HepG2 (cell line): ENCODE data around the gene MINDY1. TPM values are rescaled to one million over a fixed set of nuclear protein-coding genes. Genes with fewer than 3 reads are reported as not detected.

ENCODE experiments used
- ARNT2 ChIP-seq: sonication (generic); formaldehyde crosslinking; IDR thresholded peaks from 2 replicates; pipeline ENCODE4 v1.8.0; 2022; ENCODE audit warnings: mild to moderate bottlenecking, low read depth, missing genetic modification reagents, moderate library complexity
- CENPBD1 ChIP-seq: sonication (generic); formaldehyde crosslinking; IDR thresholded peaks from 2 replicates; pipeline ENCODE4 v1.8.0; 2022; ENCODE audit warnings: missing genetic modification reagents, low read depth, mild to moderate bottlenecking, borderline replicate concordance
- CREB1 ChIP-seq, 2 experiments: fragments of 450-650 bp in 1 of 2; IDR thresholded peaks; 2 replicates each; pipeline ENCODE4 v1.6.1; 2016 to 2017; ENCODE audit warnings: control low read depth in 1 of 2, mild to moderate bottlenecking in 1 of 2, missing compliant biosample characterization in 1 of 2, missing genetic modification characterization in 1 of 2
- ELF1 ChIP-seq: sonication (generic); formaldehyde crosslinking; IDR thresholded peaks from 2 replicates; pipeline ENCODE4 v1.4.0; 2020; ENCODE audit warnings: missing genetic modification reagents
- FOXM1 ChIP-seq: sonication (generic); formaldehyde crosslinking; IDR thresholded peaks from 2 replicates; pipeline ENCODE4 v1.5.0; 2020; ENCODE audit warnings: missing genetic modification reagents
- HHEX ChIP-seq: IDR thresholded peaks from 2 replicates; pipeline ENCODE4 v1.6.1; 2016; ENCODE audit warnings: control low read depth
- MLX ChIP-seq: IDR thresholded peaks from 2 replicates; pipeline ENCODE4 v1.6.1; 2016
- NCOR1 ChIP-seq: fragments of 200-600 bp; sonication (generic); IDR thresholded peaks from 2 replicates; pipeline ENCODE4 v1.7.0; 2017; ENCODE audit warnings: antibody characterized with exemption, low read length, borderline replicate concordance
- RAD21 ChIP-seq: fragments of 450-650 bp; formaldehyde crosslinking; IDR thresholded peaks from 2 replicates; pipeline ENCODE4 v1.5.0; 2020; ENCODE audit warnings: mild to moderate bottlenecking
- TFAP4 ChIP-seq: sonication (generic); IDR thresholded peaks from 2 replicates; pipeline ENCODE4 v1.6.1; 2016; ENCODE audit warnings: low read depth, borderline replicate concordance
- TP53 ChIP-seq: sonication (generic); formaldehyde crosslinking; conservative IDR thresholded peaks from 2 replicates; pipeline ENCODE4 v1.4.0; 2020; ENCODE audit warnings: missing genetic modification reagents
- ZBTB39 ChIP-seq: sonication (generic); formaldehyde crosslinking; IDR thresholded peaks from 2 replicates; pipeline ENCODE4 v1.5.0; 2020; ENCODE audit warnings: missing genetic modification reagents
- ZNF263 ChIP-seq: sonication (generic); formaldehyde crosslinking; IDR thresholded peaks from 2 replicates; pipeline ENCODE4 v1.4.0; 2020; ENCODE audit warnings: missing genetic modification reagents
- ZNF276 ChIP-seq: sonication (generic); formaldehyde crosslinking; IDR thresholded peaks from 2 replicates; pipeline ENCODE4 v1.4.0; 2020; ENCODE audit warnings: mild to moderate bottlenecking, low read depth, missing genetic modification reagents
- ZNF446 ChIP-seq: sonication (generic); formaldehyde crosslinking; IDR thresholded peaks from 2 replicates; pipeline ENCODE4 v1.5.0; 2020; ENCODE audit warnings: mild to moderate bottlenecking, missing genetic modification reagents
- ZNF513 ChIP-seq: sonication (generic); formaldehyde crosslinking; conservative IDR thresholded peaks from 2 replicates; pipeline ENCODE4 v1.5.0; 2020; ENCODE audit warnings: missing genetic modification reagents
- ZNF75D ChIP-seq: sonication (generic); formaldehyde crosslinking; IDR thresholded peaks from 2 replicates; pipeline ENCODE4 v1.8.1; 2023; ENCODE audit warnings: missing genetic modification reagents, mild to moderate bottlenecking, borderline replicate concordance
- ZNF782 ChIP-seq: sonication (generic); formaldehyde crosslinking; IDR thresholded peaks from 2 replicates; pipeline ENCODE4 v1.4.0; 2020; ENCODE audit warnings: missing genetic modification reagents, mild to moderate bottlenecking, borderline replicate concordance
- polyA plus RNA-seq, 8 experiments: library from polyadenylated mRNA; depleted of rRNA in 3 of 8; stranded (reverse) in 7 of 8; unstranded in 1 of 8; fragments of >200 nt; fragmentation: Illumina TruSeq in 4 of 8; extraction: Trizol in 4 of 8; gene quantifications; 2 replicates each; pipeline versions ENCODE4 v1.2.1 to v1.2.3, GENCODE V29; 2011 to 2016; ENCODE audit warnings: low read depth in 4 of 8, missing spikeins in 1 of 8, mixed read lengths in 1 of 8; ENCODE audit not compliant: insufficient read depth in 1 of 8
- total RNA-seq, 5 experiments: library from RNA; depleted of rRNA; stranded (reverse); fragments of >200 nt; fragmentation: Illumina TruSeq; extraction: Trizol; gene quantifications; 2 replicates each; pipeline ENCODE4 v1.2.3, GENCODE V29; 2016; ENCODE audit warnings: low read depth in 1 of 5

The MINDY1 gene
- total and polyA plus RNA-seq, 2 of the 13 experiments (the other 11 are each of a cell fraction or from before 2014, with no cell fraction given) = 11.1 to 15.0 TPM

- TF ChIP-seq ZBTB39 (CRISPR knock-in tag) (no peak; the same call in 1 of the 2 replicates), ZNF276 (CRISPR knock-in tag) (no peak; the same call in 1 of the 2 replicates), ELF1 (CRISPR knock-in tag) (0 out of 2 replicates have a peak, but pooled peaks have one; percentile 9), ZNF782 (no peak), ZNF513 (no peak), ZNF75D (no peak), RAD21 (no peak), CENPBD1 (no peak), FOXM1 (CRISPR knock-in tag) (no peak), ZNF446 (no peak), TFAP4 (peak; percentile 58; the same call in 1 of the 2 replicates), CREB1 (IDR thresholded peaks at IDR 0.05) (no peak), CREB1 (CRISPR knock-in tag; IDR thresholded peaks at IDR 0.05) (no peak), TP53 (no peak), MLX (CRISPR knock-in tag) (no peak), ZNF263 (CRISPR knock-in tag) (peak; percentile 65; the same call in 1 of the 2 replicates), NCOR1 (peak; percentile 93), ARNT2 (CRISPR knock-in tag) (0 out of 2 replicates have a peak, but pooled peaks have one; percentile 8), HHEX (CRISPR knock-in tag) (peak; percentile 7; the same call in 1 of the 2 replicates)
These were observed 34.9 kb downstream of the MINDY1 start (continued) for GRCh38 chr1:150971583-150972416.
